Transverse colon (tissue), 4 donors: ENCODE data around the gene VPS13D. TPM values are rescaled to one million over a fixed set of nuclear protein-coding genes. Genes with fewer than 3 reads are reported as not detected.
A peak's percentile ranks its signal among the peaks of the same experiment; 100 is the strongest.

ENCODE experiments used
- DNase-seq: peaks from one replicate; pipeline ENCODE4 v3.0.0-alpha.2; 2019
- H3K27ac ChIP-seq, 4 donors: fragments of 200-600 bp; sonication (generic); 2 replicates each; pipeline ENCODE4 v1.5.1; 2016 to 2018; ENCODE audit warnings: inconsistent platforms in 4 of 4
- H3K27me3 ChIP-seq: fragments of 200-600 bp; sonication (generic); 2 replicates; pipeline ENCODE4 v1.5.1; 2017; ENCODE audit warnings: inconsistent platforms
- H3K36me3 ChIP-seq, 4 donors: fragments of 200-600 bp; sonication (generic); 2 replicates each; pipeline ENCODE4 v1.5.1; 2017 to 2019; ENCODE audit warnings: inconsistent platforms in 4 of 4
- H3K4me1 ChIP-seq, 4 donors: fragments of 200-600 bp; sonication (generic); 2 replicates each; pipeline ENCODE4 v1.5.1; 2017 to 2020; ENCODE audit warnings: inconsistent platforms in 4 of 4
- H3K4me3 ChIP-seq, 4 donors: fragments of 200-600 bp; sonication (generic); 1 replicate in 1 of 4; 2 replicates in 3 of 4; pipeline versions ENCODE4 v1.5.1 to v1.6.1; 2017 to 2019; ENCODE audit warnings: inconsistent platforms in 4 of 4
- H3K9me3 ChIP-seq, 2 donors: fragments of 200-600 bp; sonication (generic); 2 replicates each; pipeline ENCODE4 v1.5.1; 2017 to 2019; ENCODE audit warnings: inconsistent platforms in 2 of 2
- EP300 ChIP-seq: sonication (generic); formaldehyde crosslinking; IDR thresholded peaks from one replicate; pipeline ENCODE4 v1.6.1; 2017; ENCODE audit warnings: antibody characterized with exemption, low read depth
- POLR2A ChIP-seq: fragments of 450-650 bp; IDR thresholded peaks from one replicate; pipeline ENCODE4 v1.6.1; 2016; ENCODE audit warnings: antibody characterized with exemption, mild to moderate bottlenecking, moderate library complexity
- POLR2AphosphoS5 ChIP-seq, 3 donors: sonication (generic); formaldehyde crosslinking; IDR thresholded peaks; one replicate each; pipeline ENCODE4 v1.6.1; 2016; ENCODE audit warnings: antibody characterized with exemption in 3 of 3
- WGBS, 2 donors: methylation state at CpG; one replicate each; pipeline ENCODE4 v1.1.5; 2018; ENCODE audit warnings: low coverage in 1 of 2; 5-methylcytosine and 5-hydroxymethylcytosine counted together
- in situ Hi-C, 4 donors: fragments of 200-750 bp; cut with MboI; loops; one replicate each; pipeline versions ENCODE4 v1.15.0 to v1.15.1; 2017; ENCODE audit warnings: low sequenced_read_pairs in 3 of 4, low pct_ligation_motif_present in 1 of 4, low pct_unique_long_range_greater_than_20kb in 1 of 4
- intact Hi-C: fragments of 100-400 bp; cut with DNase I; formaldehyde crosslinking; loops from one replicate; pipeline ENCODE4 v1.15.1; 2023; ENCODE audit warnings: low total_unique reads
- total RNA-seq, 4 donors: library from RNA; depleted of rRNA; stranded (reverse); fragments of >200 nt; gene quantifications; one replicate each; pipeline ENCODE4 v1.1.0, GENCODE V29; 2016
- TF ChIP-seq, protein P1 (sequence below), 5 experiments: fragments of 200-600 bp in 3 of 5; fragments of 450-650 bp in 2 of 5; sonication (generic) in 3 of 5; IDR thresholded peaks; 1 replicate in 2 of 5; 2 replicates in 3 of 5; pipeline ENCODE4 v1.5.1; 2016 to 2017; ENCODE audit warnings: antibody characterized with exemption in 5 of 5, inconsistent platforms in 3 of 5, mild to moderate bottlenecking in 2 of 5, moderate library complexity in 1 of 5

VPS13D gene
- total RNA-seq, 4 donors from 2014 or later, result 101 to 136 (median 116) TPM

DNA sequence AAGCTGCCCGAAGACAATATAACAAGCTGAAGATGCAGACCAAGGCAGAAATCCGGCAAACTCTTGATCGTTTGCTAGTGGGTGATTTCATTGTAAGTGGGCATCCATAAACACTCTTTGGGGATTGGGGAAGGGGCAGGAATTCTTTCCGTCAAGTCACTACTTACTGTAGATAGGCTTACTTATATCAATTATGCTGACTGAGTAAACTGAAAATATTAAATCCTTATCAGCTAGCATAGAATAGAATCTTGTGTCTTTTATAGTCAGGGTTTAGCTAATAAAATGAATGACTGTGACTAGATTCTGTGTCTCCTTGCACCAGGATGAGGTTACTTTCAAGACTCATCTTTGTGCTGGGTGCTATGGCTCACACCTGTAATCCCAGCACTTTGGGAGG, 41.2 kb downstream of the VPS13D start:
- intact Hi-C loops (no loop called here), in situ Hi-C loops (loop anchor here in 1 of 4 donors (25.0 kb wide), 1 partner anchor 966 kb away; the partner anchor contains the start of gene PRAMEF18)
- no peaks in the 10 kb centered on the region for H3K4me1 ChIP-seq
- H3K4me3 ChIP-seq, result no peak overlapping the region
- TF ChIP-seq EP300, result no peak
- no peak for TF ChIP-seq POLR2A
- TF ChIP-seq, protein P1, sequence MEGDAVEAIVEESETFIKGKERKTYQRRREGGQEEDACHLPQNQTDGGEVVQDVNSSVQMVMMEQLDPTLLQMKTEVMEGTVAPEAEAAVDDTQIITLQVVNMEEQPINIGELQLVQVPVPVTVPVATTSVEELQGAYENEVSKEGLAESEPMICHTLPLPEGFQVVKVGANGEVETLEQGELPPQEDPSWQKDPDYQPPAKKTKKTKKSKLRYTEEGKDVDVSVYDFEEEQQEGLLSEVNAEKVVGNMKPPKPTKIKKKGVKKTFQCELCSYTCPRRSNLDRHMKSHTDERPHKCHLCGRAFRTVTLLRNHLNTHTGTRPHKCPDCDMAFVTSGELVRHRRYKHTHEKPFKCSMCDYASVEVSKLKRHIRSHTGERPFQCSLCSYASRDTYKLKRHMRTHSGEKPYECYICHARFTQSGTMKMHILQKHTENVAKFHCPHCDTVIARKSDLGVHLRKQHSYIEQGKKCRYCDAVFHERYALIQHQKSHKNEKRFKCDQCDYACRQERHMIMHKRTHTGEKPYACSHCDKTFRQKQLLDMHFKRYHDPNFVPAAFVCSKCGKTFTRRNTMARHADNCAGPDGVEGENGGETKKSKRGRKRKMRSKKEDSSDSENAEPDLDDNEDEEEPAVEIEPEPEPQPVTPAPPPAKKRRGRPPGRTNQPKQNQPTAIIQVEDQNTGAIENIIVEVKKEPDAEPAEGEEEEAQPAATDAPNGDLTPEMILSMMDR (IDR thresholded peaks at IDR 0.05), result no peak
- no peak for TF ChIP-seq POLR2AphosphoS5 (IDR thresholded peaks at IDR 0.05)
- H3K27ac ChIP-seq, result no peak overlapping the region
- peaks cover 0 to 74% (median 33%) of the 10 kb centered on the region in 4 donors for H3K36me3 ChIP-seq
- no peak for DNase-seq
- 90% methylated on average over 4 of the region's 4 CpGs; no CpG with 5 or more reads in 1 of the 2 donors for WGBS, 2 donors
- no peaks in the 10 kb centered on the region for H3K9me3 ChIP-seq
- H3K27me3 ChIP-seq, result no peaks in the 10 kb centered on the region

DNA sequence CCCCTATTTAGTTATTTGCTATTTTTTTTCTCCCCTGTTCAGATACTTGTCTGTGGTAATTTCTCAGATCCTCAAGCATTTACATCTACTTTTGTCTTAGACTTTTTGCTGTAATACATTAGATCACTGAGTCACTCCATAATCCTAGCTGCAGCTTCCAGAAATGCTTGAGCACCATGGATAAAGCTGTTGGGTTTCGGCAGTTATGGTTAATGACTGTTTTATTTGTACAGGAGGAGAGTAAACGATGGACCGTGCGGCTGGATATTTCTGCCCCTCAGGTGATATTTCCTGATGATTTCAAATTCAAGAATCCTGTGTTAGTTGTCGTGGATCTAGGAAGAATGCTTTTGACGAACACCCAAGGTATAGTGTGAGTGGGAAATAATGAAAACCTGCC, 42.9 kb downstream of the VPS13D start:
- 32 to 61% methylated on average over 6 of the region's 6 CpGs for WGBS, 2 donors
- no peaks in the 10 kb centered on the region for H3K27me3 ChIP-seq
- intact Hi-C loops, result no loop called here
- H3K4me1 ChIP-seq, result no peaks in the 10 kb centered on the region
- H3K9me3 ChIP-seq, result no peaks in the 10 kb centered on the region
- H3K36me3 ChIP-seq, result peaks cover 0 to 80% (median 32%) of the 10 kb centered on the region in 4 donors
- H3K4me3 ChIP-seq, result no peak overlapping the region
- in situ Hi-C loops, result loop anchor here in 1 of 4 donors (25.0 kb wide), 1 partner anchor 965 kb away; the partner anchor contains the start of gene PRAMEF18
- DNase-seq, result no peak
- no peak for TF ChIP-seq POLR2A
- TF ChIP-seq, protein P1 (IDR thresholded peaks at IDR 0.05), result no peak
- H3K27ac ChIP-seq, result no peak overlapping the region

DNA sequence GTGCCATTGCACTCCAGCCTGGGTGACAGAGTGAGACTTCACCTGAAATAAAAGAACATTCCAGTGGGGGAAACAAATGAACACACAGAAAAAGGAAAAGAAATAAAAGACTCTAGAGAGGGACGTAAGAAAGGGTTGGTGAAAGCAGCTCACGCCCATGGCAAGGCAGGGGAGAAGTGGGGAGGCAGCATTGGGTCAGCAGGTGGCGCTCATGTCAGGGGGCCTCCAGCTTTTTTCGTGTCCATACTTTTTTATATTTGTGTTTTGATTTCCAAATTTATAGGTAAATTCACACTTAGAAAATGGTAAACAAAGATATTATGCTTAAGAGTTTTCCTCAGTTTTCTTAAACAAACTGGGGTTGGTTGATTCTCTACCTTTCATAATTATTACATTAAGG, 45.5 kb downstream of the VPS13D start:
- WGBS, 2 donors, result 50 to 72% methylated on average over 2 to 4 of the region's 4 CpGs
- Histone ChIP-seq H3K27ac (no peak overlapping the region), H3K36me3 (peaks cover 0 to 70% (median 24%) of the 10 kb centered on the region in 4 donors), H3K4me3 (no peak overlapping the region), H3K9me3 (no peaks in the 10 kb centered on the region), H3K4me1 (no peaks in the 10 kb centered on the region), H3K27me3 (no peaks in the 10 kb centered on the region)
- DNase-seq, result peak; percentile 17
- intact Hi-C loops (no loop called here), in situ Hi-C loops (no loop called here)
- TF ChIP-seq, protein P1 (IDR thresholded peaks at IDR 0.05), result peak; percentile 35 to 57 (median 49)
- TF ChIP-seq EP300, result no peak

DNA sequence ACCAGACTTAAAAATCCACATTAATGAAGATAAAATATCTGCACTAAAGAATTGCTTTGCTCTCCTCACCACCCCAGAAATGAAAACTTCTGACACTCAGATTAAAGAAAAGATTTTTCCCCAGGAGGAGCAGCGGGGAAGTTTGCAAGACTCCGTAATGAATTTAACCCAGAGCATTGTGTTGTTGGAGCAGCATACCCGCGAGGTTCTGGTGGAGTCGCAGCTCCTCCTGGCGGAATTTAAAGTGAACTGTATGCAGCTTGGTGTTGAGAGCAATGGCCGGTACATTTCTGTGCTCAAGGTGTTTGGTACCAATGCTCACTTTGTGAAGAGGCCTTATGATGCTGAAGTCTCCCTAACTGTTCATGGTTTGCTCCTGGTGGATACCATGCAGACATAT, 46.4 kb downstream of the VPS13D start:
- intact Hi-C loops, result no loop called here
- WGBS, 2 donors, result 86 to 92% methylated on average over 5 to 7 of the region's 7 CpGs
- TF ChIP-seq EP300, result no peak
- TF ChIP-seq, protein P1 (IDR thresholded peaks at IDR 0.05), result peak in 4 of 5 experiments; percentile 21 to 32 (median 29)
- in situ Hi-C loops, result no loop called here
- H3K27ac ChIP-seq, result no peak overlapping the region
- peaks cover 0 to 65% (median 20%) of the 10 kb centered on the region in 4 donors for H3K36me3 ChIP-seq
- H3K4me1 ChIP-seq, result no peaks in the 10 kb centered on the region
- no peak overlapping the region for H3K4me3 ChIP-seq
- no peaks in the 10 kb centered on the region for H3K9me3 ChIP-seq
- DNase-seq, result no peak
- no peaks in the 10 kb centered on the region for H3K27me3 ChIP-seq
